AG04449 (cell line): Measurements from ENCODE around the gene PRRC2B.
"Not testable (repeated sequence)": the region's sequence is repeated elsewhere in the genome, so short reads cannot be mapped to it uniquely, and the experiment has no call there.

ENCODE experiments used
- CTCF ChIA-PET: fragments of 350-600 bp; formaldehyde crosslinking; extraction: SDS; loops from one replicate; lab custom pipeline; 2021; ENCODE audit warnings: antibody characterized with exemption; lab: Yijun Ruan, JAX
- POLR2A ChIA-PET: fragments of 400-600, 350-600 bp; formaldehyde crosslinking; extraction: SDS; loops from one replicate; lab custom pipeline; 2020; ENCODE audit warnings: antibody characterized with exemption, inconsistent platforms; lab: Yijun Ruan, JAX
- DNase-seq: peaks from one replicate; pipeline ENCODE4 v3.0.0-alpha.2; 2010; ENCODE audit warnings: low read depth, low spot score
- H3K4me3 ChIP-seq: 2 replicates; pipeline ENCODE4 v1.5.1; 2011; ENCODE audit warnings: low read depth, mild to moderate bottlenecking, control low read depth, low read length
- CTCF ChIP-seq: IDR thresholded peaks from one replicate; pipeline ENCODE4 v1.5.1; 2011; ENCODE audit warnings: mild to moderate bottlenecking, moderate library complexity, low read length, control low read depth, inconsistent platforms; ENCODE audit not compliant: insufficient read depth; ENCODE audit errors: missing control alignments

The PRRC2B gene

GRCh38 chr9:131470581-131470991 is 76.7 kb downstream of the PRRC2B start:
- POLR2A ChIA-PET = no interaction called here
- CTCF ChIA-PET = interaction anchor here (2.3 to 4.3 kb wide), 3 partner anchors 7 to 120 kb away, joined by 9 to 25 read pairs (median 13); no protein-coding TSS in a partner anchor
- no peak overlapping the region for H3K4me3 ChIP-seq
- no peak for TF ChIP-seq CTCF
- DNase-seq = no peak

- CTCF ChIA-PET = interaction anchor here (4.3 kb wide), 1 partner anchor 8 kb away, joined by 25 read pairs; no protein-coding TSS in a partner anchor
- DNase-seq, H3K4me3 ChIP-seq, POLR2A ChIA-PET: not testable (repeated sequence)
These were observed 78.2 kb downstream of the PRRC2B start for GRCh38 chr9:131472085-131472484.

- CTCF ChIA-PET = interaction anchor here (1.2 to 12.9 kb wide), 2 partner anchors 8 to 124 kb away, joined by 4 to 119 read pairs; no protein-coding TSS in a partner anchor
- TF ChIP-seq CTCF = no peak
- POLR2A ChIA-PET = no interaction called here
- H3K4me3 ChIP-seq = no peak overlapping the region
- no peak for DNase-seq
These were observed 79.5 kb downstream of the PRRC2B start for GRCh38 chr9:131473198-131473885.

GRCh38 chr9:131473891-131474290 is 80.0 kb downstream of the PRRC2B start:
- TF ChIP-seq CTCF = no peak
- ChIA-PET CTCF (interaction anchor here (0.9 to 12.9 kb wide), 5 partner anchors 8 to 124 kb away, joined by 3 to 119 read pairs (median 4); no protein-coding TSS in a partner anchor), POLR2A (no interaction called here)
- no peak overlapping the region for H3K4me3 ChIP-seq
- DNase-seq = no peak

- H3K4me3 ChIP-seq = no peak overlapping the region
- no peak for DNase-seq
- TF ChIP-seq CTCF = no peak
- CTCF ChIA-PET = interaction anchor here (0.9 to 12.9 kb wide), 5 partner anchors 9 to 125 kb away, joined by 3 to 119 read pairs (median 4); no protein-coding TSS in a partner anchor
- POLR2A ChIA-PET = no interaction called here
These were observed 80.8 kb downstream of the PRRC2B start for GRCh38 chr9:131474711-131475110.

- DNase-seq = no peak
- CTCF ChIA-PET = interaction anchor here (0.7 to 12.9 kb wide), 7 partner anchors 10 to 126 kb away, joined by 3 to 119 read pairs (median 4); no protein-coding TSS in a partner anchor
- POLR2A ChIA-PET = no interaction called here
- no peak overlapping the region for H3K4me3 ChIP-seq
- TF ChIP-seq CTCF = no peak
These were observed 81.4 kb downstream of the PRRC2B start for GRCh38 chr9:131475111-131475955.
